ENCODE data around the gene CNN1. TPM values are rescaled to one million over a fixed set of nuclear protein-coding genes. Genes with fewer than 3 reads are reported as not detected.

Gene CNN1
- 0.96 and 3.0 TPM in 2 replicates for total RNA-seq (2014; rRNA removed; shearing (Covaris generic))

- no peak for DNase-seq (ENCODE audit: low read depth)
These were observed at the start of gene CNN1 for GRCh38 chr19:11538232-11539036. Gene CNN1 (plus strand): TSS chr19:11538851. CDS start chr19:11538928, 77 bp downstream.

- no peak for DNase-seq (ENCODE audit: low read depth)
These were observed 49.3 kb upstream of the CNN1 start for GRCh38 chr19:11489378-11489777.

GRCh38 chr19:11494634-11495285 is 43.9 kb upstream of the CNN1 start:
- no peak for DNase-seq (ENCODE audit: low read depth)

DNA sequence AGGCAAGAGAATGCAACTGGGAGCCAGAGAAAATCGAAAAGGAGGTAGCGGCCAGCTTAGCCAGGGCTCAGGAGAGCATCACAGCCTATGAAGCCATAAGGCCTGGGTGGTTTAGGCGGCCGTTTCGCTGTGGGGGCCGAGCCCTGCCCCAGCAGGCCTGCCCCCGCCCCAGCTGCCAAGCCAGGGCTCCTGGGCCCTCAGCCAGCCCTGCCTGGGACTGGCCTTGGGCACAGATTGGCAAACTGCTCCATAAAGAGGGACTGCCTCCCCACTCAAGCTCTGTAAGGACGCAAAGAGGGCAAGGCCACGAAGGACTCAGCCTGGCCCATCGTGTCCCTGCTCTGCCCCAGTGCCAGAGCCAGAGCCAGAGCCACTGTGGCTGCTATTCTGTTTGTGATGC is 43.2 kb upstream of the CNN1 start:
- DNase-seq (ENCODE audit: low read depth), result no peak

GRCh38 chr19:11495885-11496284 is 42.8 kb upstream of the CNN1 start:
- DNase-seq (ENCODE audit: low read depth), result no peak

DNA sequence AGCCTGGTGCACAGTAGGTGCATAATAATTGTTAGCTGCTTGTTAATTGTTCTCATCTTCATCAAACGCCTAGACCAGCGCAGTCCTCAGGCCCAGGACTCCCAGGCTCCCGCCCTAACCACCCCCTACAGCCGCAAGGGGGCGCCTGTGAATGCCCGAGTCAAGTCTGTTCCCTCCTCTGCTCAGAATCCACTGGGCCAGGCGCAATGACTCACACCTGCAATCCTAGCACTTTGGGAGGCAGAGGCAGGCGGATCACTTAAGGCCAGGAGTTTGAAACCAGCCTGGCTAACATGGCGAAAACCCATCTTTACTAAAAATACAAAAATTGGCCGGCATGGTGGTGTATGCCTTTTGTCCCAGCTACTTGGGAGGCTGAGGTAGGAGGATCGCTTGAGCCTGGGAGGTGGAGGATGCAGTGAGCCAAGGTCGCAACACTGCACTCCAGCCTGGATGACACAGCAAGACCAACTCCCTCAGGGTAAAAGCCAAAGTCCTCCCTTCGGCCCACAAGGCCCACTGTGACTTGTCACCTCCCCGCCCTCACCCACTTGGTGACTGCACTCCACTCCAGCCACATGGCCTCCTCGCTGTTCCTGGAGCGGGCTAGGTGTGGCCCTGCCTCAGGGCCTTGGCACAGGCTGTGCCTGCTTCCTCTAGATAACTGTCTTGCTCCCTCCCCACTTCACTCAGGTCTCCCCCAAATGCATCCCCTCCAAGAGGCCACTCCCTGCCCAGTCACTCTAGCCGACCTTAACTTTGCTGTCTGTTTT is 42.1 kb upstream of the CNN1 start:
- DNase-seq (ENCODE audit: low read depth), result peak; percentile 69

DNA sequence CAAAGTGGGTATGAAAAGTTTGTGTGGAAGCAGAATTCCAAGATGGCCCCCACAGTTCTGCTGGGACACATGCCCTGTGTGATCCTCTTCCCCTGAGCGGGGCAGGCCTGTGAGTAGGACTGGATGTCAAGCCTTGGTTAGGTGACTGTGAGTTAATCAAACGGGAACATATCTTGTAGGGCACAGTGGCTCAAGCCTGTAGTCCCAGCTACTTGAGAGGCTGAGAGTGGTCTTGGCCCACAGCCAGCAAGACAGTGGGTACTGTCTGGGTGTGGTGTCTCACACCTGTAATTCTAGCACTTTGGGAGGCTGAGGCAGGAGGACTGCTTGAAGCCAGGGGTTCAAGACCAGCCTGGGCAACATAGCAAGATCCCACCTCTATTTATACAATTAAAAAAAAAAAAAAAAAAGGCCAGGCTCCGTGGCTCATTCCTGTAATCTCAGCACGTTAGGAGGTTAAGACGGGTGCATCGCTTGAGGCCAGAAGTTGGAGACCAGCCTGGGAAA is 39.4 kb upstream of the CNN1 start:
- DNase-seq (ENCODE audit: low read depth), result no peak

DNA sequence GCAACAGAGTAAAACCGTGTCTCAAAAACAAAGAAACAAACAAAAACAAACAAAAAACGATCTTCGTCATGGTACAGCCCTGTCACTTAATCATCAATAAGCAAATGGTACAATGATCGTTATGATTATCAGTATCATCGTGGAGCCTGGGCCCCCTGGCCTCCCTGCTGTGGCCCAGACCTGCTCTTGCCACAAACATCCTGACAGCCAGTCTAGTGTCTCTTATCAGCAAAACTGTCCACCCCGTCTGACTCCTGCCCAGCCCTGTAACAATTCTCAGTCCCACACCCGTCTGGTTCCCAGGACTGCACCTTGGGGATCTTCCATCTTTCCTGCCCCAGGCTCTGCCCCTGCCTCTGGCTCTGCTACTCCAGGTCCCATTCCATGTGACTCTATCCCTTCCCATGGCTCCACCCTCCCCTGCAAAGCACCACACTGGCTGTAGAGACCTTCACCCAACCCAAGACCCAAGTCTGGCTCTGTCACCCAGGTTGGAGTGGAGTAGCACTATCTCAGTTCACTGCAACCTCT is 38.7 kb upstream of the CNN1 start:
- no peak for DNase-seq (ENCODE audit: low read depth)

- no peak for DNase-seq (ENCODE audit: low read depth)
These were observed 34.1 kb upstream of the CNN1 start for GRCh38 chr19:11504502-11505031.

DNA sequence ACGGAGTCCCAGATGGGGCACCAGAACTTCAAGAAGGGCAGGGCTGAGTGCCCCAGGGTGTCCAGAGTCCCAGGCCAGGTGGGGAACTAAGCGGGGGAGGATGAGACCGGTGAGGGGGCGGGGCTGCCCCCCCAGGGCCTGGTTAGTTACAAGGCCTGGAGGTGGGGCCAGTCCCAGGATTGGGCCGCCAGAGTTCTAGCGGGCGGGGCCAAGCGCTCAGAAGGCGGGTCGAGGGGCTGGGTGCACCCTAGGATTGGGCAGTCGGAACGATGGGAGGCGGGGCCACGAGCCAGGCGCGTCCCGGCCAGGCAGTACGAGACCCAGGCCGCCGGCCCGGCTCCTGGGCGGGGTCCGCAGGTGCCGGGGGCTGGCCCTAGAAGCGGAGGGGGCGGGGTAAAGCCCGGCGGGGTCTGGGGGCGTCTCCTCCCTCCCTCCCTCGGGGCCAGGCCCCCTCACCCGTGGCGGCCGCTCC is 33.6 kb upstream of the CNN1 start:
- DNase-seq (ENCODE audit: low read depth), result peak; percentile 93

- peak; percentile 94 for DNase-seq (ENCODE audit: low read depth)
These were observed 33.0 kb upstream of the CNN1 start, which contains the start of gene ZNF653 for GRCh38 chr19:11505504-11506100. Gene ZNF653 (minus strand): TSS chr19:11505839. CDS start chr19:11505786, 53 bp downstream.

DNA sequence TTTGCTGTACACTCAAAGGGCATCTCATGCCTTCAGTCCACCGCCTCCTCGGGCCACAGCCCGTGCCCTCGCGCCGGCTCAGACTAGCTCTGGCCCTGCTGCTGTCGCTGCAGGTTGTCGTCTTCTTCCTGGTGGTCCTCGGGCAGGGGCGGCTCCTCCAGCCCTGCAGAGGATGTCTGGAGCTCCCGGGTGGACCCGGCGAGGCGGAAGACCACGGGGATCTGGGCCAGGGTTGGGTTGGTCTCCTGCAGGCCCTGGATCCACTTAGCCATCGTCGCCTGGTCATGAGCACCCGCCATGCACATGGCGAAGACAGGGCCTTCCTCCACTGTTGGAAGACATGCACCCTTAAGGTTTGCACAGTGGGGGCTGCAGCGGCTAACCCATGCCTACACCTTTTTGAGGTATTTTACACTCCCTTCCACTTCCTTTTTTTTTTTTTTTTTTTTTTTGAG is 32.5 kb upstream of the CNN1 start:
- no peak for DNase-seq (ENCODE audit: low read depth)

- no peak for DNase-seq (ENCODE audit: low read depth)
These were observed 31.7 kb upstream of the CNN1 start for GRCh38 chr19:11506967-11507366.

DNA sequence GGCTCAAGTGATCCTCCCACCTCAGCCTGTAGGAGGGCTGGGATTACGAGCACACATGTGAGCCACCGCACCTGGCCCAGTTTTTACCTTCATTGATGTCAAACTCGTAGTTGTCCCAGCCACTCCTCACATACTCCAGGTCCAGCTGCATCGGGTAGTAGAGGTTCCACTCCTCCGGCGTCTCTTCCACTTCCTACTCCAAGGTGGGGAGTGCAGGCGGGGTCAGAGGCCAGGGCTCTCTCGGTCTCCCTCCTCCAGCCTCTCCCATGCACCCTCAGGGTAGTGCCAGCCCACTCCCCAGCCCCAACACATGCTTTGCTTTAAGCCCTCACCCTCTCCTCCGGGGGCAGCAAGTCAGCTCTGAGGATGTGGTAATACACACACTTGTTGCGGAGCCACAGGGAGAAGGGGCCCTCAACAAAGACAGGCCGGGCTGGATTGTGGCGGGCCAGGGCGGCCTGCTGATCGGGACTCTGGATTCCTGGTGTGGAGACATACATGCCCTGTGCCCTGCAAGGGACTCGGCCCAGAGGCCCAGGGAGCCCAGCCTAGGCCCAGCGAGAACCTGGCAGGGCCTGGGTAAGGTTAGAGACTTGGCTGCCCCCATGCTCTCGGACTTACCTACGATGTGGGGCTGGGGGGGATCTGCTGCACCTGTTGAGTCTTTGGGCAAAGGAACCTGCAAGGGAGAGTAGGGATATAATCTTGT is 31.1 kb upstream of the CNN1 start:
- DNase-seq (ENCODE audit: low read depth), result no peak

- no peak for DNase-seq (ENCODE audit: low read depth)
These were observed 28.2 kb upstream of the CNN1 start for GRCh38 chr19:11510444-11510843.

- DNase-seq (ENCODE audit: low read depth), result no peak
These were observed 24.7 kb upstream of the CNN1 start for GRCh38 chr19:11513946-11514345.

DNA sequence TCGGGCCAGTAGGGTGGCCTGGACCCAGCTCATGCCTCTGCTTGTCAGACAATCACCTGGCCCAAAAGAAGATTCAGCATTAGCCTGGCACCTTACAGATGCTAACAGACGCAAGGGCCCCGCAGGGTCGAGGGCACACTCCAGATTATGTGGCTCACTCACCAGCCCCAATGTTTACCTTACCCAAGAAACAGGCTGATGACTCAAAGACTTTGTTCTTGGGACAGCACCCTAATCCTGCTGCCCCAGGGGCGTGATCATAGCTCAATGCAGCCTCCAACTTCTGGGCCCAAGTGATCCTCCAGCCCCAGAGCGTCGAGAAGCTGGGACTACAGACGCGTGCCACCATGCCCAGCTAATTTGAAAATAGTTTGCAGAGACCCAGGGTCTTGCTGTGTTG is 19.5 kb upstream of the CNN1 start:
- DNase-seq (ENCODE audit: low read depth), result no peak

DNA sequence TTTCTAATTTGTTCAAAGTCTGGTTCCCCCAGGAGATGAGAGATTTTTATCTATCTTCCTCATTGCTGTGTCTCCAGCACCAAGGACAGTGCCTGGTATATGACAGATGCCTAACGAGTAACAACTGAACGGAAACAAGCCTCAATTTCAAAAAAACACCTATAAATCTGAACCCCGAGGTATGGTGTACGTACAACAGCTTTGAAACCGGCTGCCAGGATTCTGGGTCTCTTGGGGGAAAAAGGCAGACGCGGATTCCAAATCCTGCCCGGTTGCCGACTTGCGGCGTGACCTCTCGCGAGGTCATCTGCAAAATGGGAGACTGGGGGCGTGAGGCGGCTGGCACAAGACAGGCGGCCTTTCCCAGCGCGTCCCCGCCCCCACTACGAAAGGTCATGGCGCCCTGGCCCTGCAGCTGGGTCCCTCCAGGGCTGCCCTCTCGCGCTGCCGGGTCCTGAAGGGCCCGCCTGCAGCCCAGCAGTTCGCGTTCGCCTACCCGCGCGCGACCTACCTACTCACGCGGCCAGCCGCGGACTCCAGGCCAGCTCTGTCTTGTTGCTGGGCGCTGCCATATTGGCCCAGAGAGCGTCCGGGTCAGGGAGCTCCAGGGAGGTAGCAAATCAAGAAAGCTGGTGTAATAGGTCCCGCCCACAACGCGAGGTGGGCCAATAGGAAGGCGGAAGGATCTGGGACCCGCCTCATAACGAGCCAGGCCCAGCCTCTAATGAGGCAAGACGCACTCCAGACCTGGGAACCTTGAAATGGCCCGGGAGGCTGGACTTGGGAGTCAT is 9.9 kb upstream of the CNN1 start, which contains the start of gene ECSIT:
TSS of gene ECSIT (minus strand) at position 584 of the 791 bp plus-strand sequence. CDS start 9,964 bp downstream, outside the sequence.
- DNase-seq (ENCODE audit: low read depth), result peak; percentile 99

- peak; percentile 61 for DNase-seq (ENCODE audit: low read depth)
These were observed 8.2 kb upstream of the CNN1 start for GRCh38 chr19:11530432-11530831.

All from RPMI7951 (cell line).